Mucosa of descending colon (tissue), 3 donors: ENCODE data around the gene SLC17A9. TPM values are rescaled to one million over a fixed set of nuclear protein-coding genes. Genes with fewer than 3 reads are reported as not detected.

Source experiments
- ATAC-seq: fragments of 200-7000 bp; cut with Tn5 transposase; one replicate; pipeline ENCODE4 v1.9.1; 2020; ENCODE audit warnings: mild to moderate bottlenecking, moderate library complexity
- DNase-seq, 3 donors: peaks; one replicate each; pipeline ENCODE4 v3.0.0-alpha.2; 2020
- H3K36me3 ChIP-seq: fragments of 200-600 bp; one replicate; pipeline ENCODE4 v1.8.0; 2021; ENCODE audit warnings: low read depth, mild to moderate bottlenecking
- H3K4me1 ChIP-seq: fragments of 200-600 bp; one replicate; pipeline ENCODE4 v1.8.0; 2021; ENCODE audit warnings: low read depth, mild to moderate bottlenecking
- H3K4me3 ChIP-seq: fragments of 200-600 bp; one replicate; pipeline ENCODE4 v1.8.0; 2021; ENCODE audit warnings: mild to moderate bottlenecking
- H3K9me3 ChIP-seq: fragments of 200-600 bp; one replicate; pipeline ENCODE4 v1.8.0; 2021; ENCODE audit warnings: mild to moderate bottlenecking
- intact Hi-C, 2 donors: fragments of 100-400 bp; cut with DNase I in 1 of 2; cut with micrococcal nuclease in 1 of 2; formaldehyde crosslinking; loops; one replicate each; pipeline versions ENCODE4 v1.11.0 to v1.11.1; 2022; cut with DNase I, micrococcal nuclease
- total RNA-seq, 3 donors: library from RNA; stranded (reverse); fragmentation: NEBNext Ultra II Directional in 2 of 3; extraction: Animal tissue kit (Norgen Biotek cat#: 25700) in 2 of 3; gene quantifications; one replicate each; pipeline versions ENCODE4 v1.2.1 to v1.2.4, GENCODE V29; 2021 to 2023
- TF ChIP-seq, protein P1 (sequence below): fragments of 200-600 bp; IDR thresholded peaks from one replicate; pipeline ENCODE4 v1.8.0; 2022; ENCODE audit warnings: antibody characterized with exemption, mild to moderate bottlenecking
- donor health status: DM: no; HTN: no; CAD: no; lungs with moderate emphysema.
- donor health status: DM: no; HTN: no; CAD: no.
- donor health status: DM: no; HTN: yes; CAD: no.

Gene SLC17A9
- total RNA-seq, 3 donors from 2014 or later: 4.8 to 22.2 (median 6.4) TPM

DNA sequence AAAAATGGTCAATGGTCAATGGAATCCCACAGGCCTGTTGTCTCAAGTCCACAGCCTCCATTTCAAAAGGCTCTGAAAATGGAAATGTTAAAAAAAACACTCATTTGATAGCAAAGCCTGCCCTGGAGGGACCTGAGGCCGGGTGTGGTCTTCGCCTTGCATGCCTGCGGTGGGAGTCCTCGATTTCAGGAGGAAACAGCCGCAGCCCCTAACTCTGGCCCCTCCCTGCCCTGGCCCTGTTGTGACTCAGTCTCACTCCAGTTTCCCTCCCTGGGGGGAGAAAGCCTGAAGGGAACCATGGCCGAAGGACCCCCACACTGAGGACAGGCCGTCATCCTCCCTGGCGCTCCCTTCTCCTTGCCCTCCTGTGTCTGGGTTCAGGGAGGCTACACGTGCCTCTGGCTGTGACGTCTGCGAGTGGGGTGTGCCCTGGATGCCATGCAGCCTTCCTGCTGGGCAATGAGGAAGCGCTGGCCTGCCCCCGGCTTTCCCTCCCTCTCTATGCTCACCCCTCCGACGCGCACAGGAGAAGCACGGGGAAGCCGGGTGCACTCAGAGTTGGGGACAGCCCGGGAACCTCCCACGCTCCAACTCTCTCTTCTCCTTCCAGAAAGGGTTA lies 45.0 kb downstream of the SLC17A9 start:
- peak; percentile 54 for ATAC-seq

DNA sequence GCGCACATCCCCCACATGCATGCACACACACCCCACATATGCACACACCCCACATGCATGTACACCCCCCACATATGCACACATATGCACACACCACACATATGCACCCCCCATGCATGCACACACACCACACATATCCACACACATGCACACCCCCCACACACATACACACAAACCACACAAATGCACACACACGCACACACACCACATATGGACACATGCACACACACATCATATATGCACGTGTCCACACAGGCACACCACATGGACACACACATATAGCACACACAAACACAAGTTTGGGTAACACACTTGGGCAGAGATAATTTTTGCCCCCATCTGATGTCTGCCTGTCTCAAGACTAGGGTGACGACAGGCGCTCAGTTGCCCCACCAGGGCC lies 45.9 kb downstream of the SLC17A9 start:
- no peak overlapping the region for H3K4me3 ChIP-seq
- ATAC-seq: no peak
- no peaks in the 10 kb centered on the region for H3K36me3 ChIP-seq
- no peaks in the 10 kb centered on the region for H3K4me1 ChIP-seq
- DNase-seq: no peak
- TF ChIP-seq, protein P1, sequence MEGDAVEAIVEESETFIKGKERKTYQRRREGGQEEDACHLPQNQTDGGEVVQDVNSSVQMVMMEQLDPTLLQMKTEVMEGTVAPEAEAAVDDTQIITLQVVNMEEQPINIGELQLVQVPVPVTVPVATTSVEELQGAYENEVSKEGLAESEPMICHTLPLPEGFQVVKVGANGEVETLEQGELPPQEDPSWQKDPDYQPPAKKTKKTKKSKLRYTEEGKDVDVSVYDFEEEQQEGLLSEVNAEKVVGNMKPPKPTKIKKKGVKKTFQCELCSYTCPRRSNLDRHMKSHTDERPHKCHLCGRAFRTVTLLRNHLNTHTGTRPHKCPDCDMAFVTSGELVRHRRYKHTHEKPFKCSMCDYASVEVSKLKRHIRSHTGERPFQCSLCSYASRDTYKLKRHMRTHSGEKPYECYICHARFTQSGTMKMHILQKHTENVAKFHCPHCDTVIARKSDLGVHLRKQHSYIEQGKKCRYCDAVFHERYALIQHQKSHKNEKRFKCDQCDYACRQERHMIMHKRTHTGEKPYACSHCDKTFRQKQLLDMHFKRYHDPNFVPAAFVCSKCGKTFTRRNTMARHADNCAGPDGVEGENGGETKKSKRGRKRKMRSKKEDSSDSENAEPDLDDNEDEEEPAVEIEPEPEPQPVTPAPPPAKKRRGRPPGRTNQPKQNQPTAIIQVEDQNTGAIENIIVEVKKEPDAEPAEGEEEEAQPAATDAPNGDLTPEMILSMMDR: no peak
- no peaks in the 10 kb centered on the region for H3K9me3 ChIP-seq
- intact Hi-C loops: no loop called here

More for the DNA sequence above, 45.0 kb downstream of the SLC17A9 start:
- peak in 1 of 3 donors; percentile 18 for DNase-seq
- no peak overlapping the region for H3K4me3 ChIP-seq
- TF ChIP-seq, protein P1: no peak
- no peaks in the 10 kb centered on the region for H3K4me1 ChIP-seq
- intact Hi-C loops: no loop called here
- H3K36me3 ChIP-seq: no peaks in the 10 kb centered on the region
- H3K9me3 ChIP-seq: no peaks in the 10 kb centered on the region

DNA sequence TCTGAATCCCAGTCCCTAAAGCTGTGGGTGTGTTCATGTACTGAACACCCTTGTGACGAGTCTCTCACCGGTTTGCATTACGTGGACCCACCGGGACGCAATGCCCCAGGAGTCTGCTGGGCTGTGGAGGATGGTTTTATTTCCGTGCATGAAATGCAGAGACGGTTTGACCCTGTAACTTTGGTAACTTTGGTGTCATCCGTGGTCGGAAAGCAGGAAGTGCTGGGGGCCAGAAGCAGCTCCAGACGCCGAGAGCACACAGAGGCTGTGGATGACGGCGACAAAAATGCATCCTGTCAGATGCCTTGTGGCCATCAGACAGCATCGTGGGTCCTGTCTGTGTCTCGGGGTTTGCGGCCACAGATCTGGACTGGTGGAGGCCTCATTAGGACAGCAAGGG lies 47.1 kb downstream of the SLC17A9 start:
- ATAC-seq (no peak), DNase-seq (no peak)
- H3K36me3 ChIP-seq: no peaks in the 10 kb centered on the region
- intact Hi-C loops: no loop called here
- no peak overlapping the region for H3K4me3 ChIP-seq
- H3K4me1 ChIP-seq: no peaks in the 10 kb centered on the region
- TF ChIP-seq, protein P1: no peak
- H3K9me3 ChIP-seq: no peaks in the 10 kb centered on the region

DNA sequence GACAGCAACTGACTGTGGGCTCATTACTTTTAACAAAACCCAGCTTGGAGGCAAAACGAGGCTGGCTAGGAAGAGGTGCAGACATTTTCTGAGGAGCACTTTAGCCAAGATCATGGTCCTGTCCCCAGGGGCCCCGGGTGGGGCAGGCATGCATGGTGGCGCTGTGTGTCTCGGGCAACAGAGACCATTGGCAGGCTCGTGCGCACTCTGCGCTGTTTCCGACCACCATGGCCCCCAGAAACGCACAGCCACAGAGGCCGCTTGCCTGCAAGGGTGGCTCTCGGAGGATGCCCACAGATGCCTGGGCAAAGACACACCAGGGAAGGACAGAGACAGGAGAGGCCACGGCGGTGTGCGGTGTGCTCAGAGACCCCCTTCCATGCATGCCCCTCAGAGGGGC lies 47.5 kb downstream of the SLC17A9 start:
- TF ChIP-seq, protein P1: no peak
- Histone ChIP-seq H3K9me3 (no peaks in the 10 kb centered on the region), H3K36me3 (no peaks in the 10 kb centered on the region), H3K4me1 (no peaks in the 10 kb centered on the region), H3K4me3 (no peak overlapping the region)
- DNase-seq (no peak), ATAC-seq (no peak)
- intact Hi-C loops: loop anchor here in 1 of 2 donors (10.0 kb wide), 1 partner anchor 125 kb away; no protein-coding TSS in a partner anchor

DNA sequence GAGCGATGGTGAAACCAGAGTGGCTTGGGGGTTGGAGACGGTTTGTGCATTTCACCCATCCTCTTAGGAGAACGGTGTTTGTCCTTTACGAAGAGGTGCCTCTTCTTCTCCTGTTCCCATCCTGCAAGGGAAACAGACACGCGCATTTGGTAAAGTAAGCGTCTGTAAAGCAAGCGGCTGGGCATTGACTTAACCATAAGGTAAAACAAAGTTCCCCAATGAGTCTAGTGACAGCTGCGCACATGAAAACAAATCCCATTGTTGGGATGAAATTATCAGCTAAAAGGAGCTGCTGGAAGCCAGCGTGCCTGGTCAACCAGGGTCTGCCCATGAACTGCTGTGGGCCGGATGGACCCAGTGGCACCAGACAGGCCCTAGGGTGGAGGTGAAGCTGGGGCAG lies 48.4 kb downstream of the SLC17A9 start:
- H3K36me3 ChIP-seq: no peaks in the 10 kb centered on the region
- TF ChIP-seq, protein P1: no peak
- ATAC-seq: no peak
- no peak overlapping the region for H3K4me3 ChIP-seq
- intact Hi-C loops: loop anchor here in 1 of 2 donors (10.0 kb wide), 1 partner anchor 126 kb away; no protein-coding TSS in a partner anchor
- no peak for DNase-seq
- no peaks in the 10 kb centered on the region for H3K4me1 ChIP-seq
- H3K9me3 ChIP-seq: no peaks in the 10 kb centered on the region
